Lower leg skin (tissue), 3 donors: ENCODE measurements around the gene KLF7.

Experiments
- POLR2A ChIP-seq, 2 donors: fragments of 450-650 bp; IDR thresholded peaks; one replicate each; pipeline ENCODE4 v1.6.1; 2016 to 2017; ENCODE audit warnings: antibody characterized with exemption in 2 of 2, mild to moderate bottlenecking in 1 of 2, moderate library complexity in 1 of 2
- TF ChIP-seq, protein P1 (sequence below), 3 donors: fragments of 450-650 bp; IDR thresholded peaks; one replicate each; pipeline ENCODE4 v1.5.1; 2016; ENCODE audit warnings: antibody characterized with exemption in 3 of 3, mild to moderate bottlenecking in 3 of 3, moderate library complexity in 2 of 3

- no peak for TF ChIP-seq POLR2A (IDR thresholded peaks at IDR 0.05)
- TF ChIP-seq, protein P1, sequence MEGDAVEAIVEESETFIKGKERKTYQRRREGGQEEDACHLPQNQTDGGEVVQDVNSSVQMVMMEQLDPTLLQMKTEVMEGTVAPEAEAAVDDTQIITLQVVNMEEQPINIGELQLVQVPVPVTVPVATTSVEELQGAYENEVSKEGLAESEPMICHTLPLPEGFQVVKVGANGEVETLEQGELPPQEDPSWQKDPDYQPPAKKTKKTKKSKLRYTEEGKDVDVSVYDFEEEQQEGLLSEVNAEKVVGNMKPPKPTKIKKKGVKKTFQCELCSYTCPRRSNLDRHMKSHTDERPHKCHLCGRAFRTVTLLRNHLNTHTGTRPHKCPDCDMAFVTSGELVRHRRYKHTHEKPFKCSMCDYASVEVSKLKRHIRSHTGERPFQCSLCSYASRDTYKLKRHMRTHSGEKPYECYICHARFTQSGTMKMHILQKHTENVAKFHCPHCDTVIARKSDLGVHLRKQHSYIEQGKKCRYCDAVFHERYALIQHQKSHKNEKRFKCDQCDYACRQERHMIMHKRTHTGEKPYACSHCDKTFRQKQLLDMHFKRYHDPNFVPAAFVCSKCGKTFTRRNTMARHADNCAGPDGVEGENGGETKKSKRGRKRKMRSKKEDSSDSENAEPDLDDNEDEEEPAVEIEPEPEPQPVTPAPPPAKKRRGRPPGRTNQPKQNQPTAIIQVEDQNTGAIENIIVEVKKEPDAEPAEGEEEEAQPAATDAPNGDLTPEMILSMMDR (IDR thresholded peaks at IDR 0.05), result no peak
Observed at GRCh38 chr2:207109768-207110167, 56.0 kb downstream of the KLF7 start.
